Erythroblast (primary cell): ENCODE results near the gene CTNND2.

Experiments
- GATA1 ChIP-seq: IDR thresholded peaks from 2 replicates; pipeline ENCODE4 v1.6.1; 2011; ENCODE audit warnings: low read depth, mild to moderate bottlenecking, control low read depth, low read length, moderate library complexity
- POLR2A ChIP-seq: IDR thresholded peaks from 2 replicates; pipeline ENCODE4 v1.6.1; 2011; ENCODE audit warnings: mild to moderate bottlenecking, low read length

DNA sequence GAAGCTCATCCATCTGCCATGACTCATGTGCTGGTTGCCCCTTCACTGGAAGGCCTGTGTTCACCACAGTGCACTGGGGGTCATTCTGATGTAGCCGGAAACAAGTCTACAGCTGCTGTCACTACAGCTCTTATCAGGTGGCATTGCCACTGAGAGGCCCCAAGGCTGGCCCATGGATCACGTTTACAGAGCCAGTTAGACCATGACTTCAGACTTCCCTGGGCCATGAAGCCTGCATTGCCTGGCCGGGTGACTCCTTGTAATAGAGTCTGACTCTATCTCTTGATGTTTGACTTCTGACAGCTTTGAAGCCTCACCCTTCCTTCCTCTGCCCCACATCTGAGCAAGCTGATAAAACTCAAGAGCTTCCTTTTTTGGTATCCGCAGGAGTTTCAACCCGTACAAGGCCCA lies 669.7 kb downstream of the CTNND2 start:
- TF ChIP-seq POLR2A: no peak
- no peak for TF ChIP-seq GATA1
